Subcutaneous adipose tissue (tissue), 4 donors: ENCODE data around the gene RNF40. TPM values are rescaled to one million over a fixed set of nuclear protein-coding genes. Genes with fewer than 3 reads are reported as not detected.

ENCODE experiments used
- CTCF ChIP-seq: fragments of 450-650 bp; IDR thresholded peaks from one replicate; pipeline ENCODE4 v1.5.1; 2016; ENCODE audit warnings: low read depth, mild to moderate bottlenecking, control low read depth, antibody characterized with exemption, moderate library complexity
- total RNA-seq, 4 donors: library from RNA; depleted of rRNA; stranded (reverse); fragments of >200 nt; gene quantifications; one replicate each; pipeline ENCODE4 v1.1.0, GENCODE V29; 2016

The RNF40 gene
- total RNA-seq, 4 donors from 2014 or later = 37.8 to 78.7 (median 54.2) TPM

DNA sequence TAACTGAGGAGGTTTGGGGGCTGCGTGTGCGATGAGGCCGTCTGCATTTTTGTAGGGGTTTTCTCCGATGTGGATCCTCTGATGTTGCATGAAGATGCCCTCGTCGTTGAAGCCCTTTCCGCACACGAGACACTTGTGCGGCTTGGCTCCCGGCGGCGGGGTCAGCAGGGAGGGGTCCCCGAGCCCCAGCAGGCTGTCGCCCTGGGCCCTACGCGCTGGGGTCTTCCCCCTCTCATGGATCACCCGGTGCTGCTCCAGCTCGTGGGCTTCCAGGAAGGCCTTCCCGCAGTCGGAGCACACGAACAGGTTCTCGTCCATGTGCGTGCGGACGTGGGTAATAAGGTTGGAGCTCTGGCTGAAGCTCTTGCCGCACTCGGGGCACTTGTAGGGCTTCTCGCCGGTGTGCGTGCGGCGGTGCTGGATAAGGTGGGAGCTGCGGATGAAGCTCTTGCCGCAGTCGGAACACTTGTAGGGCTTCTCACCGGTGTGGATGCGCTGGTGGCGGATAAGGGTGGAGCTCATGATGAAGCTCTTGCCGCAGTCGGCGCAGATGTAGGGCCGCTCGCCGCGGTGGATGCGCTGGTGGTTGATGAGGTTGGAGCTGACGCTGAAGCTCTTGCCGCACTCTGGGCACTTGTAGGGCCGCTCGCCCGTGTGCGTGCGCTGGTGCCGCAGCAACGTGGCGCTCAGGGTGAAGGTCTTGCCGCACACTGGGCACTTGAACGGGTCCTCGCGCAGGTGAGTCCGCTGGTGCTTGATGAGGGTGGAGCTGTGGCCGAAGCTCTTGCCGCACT, 20.6 kb downstream of the RNF40 start:
- TF ChIP-seq CTCF = no peak

GRCh38 chr16:30783280-30784109, 21.4 kb downstream of the RNF40 start:
- TF ChIP-seq CTCF = no peak

- TF ChIP-seq CTCF = no peak
These were observed 22.1 kb downstream of the RNF40 start for GRCh38 chr16:30784215-30784614.

DNA sequence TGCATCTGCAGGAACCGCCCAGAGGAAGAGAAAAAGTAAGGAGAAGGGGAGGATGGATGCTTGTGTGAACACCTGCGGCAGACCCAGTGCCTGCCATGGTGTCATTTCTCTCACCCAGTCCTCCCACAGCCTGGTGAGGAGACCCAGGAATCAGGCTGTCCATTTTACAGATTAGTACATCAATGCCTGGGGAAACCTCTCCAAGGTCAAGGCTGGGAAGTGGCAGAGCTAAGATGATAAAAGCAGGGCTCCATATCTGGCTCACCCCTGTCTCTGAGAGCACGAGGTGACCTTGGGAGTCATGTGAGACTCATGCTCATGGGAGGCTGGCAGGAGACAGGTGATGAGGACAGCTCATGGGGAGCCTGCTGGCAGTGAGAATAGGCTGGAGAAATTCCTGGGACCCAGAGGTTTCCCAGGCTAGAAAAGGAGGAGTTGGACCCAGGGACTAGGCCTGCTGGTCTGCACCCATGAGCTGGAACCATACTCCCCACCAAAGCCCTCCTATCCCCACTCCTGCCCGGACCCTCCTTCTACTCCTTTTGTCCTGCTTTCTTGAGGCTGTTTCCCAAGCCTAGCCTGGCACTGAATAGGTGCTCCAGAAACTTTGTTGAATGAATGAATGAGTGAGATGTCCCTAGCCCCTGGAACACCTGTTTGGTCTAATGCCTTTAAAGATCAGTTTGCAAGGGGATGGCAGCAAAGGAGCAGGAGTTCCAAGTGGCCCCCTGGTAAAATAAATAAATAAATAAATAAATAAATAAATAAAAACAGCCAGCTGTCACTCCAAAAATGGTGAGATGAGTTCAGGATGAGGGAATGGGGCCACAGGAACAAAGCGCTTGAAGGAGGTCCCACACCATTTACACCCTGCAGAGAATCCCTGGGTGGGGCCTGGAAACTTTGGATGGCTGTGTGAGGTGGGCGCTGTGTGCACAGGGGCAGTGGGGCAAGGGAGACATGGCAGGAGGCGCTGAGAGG, 23.3 kb downstream of the RNF40 start:
- no peak for TF ChIP-seq CTCF

GRCh38 chr16:30786115-30786935, 24.2 kb downstream of the RNF40 start:
- TF ChIP-seq CTCF = no peak

DNA sequence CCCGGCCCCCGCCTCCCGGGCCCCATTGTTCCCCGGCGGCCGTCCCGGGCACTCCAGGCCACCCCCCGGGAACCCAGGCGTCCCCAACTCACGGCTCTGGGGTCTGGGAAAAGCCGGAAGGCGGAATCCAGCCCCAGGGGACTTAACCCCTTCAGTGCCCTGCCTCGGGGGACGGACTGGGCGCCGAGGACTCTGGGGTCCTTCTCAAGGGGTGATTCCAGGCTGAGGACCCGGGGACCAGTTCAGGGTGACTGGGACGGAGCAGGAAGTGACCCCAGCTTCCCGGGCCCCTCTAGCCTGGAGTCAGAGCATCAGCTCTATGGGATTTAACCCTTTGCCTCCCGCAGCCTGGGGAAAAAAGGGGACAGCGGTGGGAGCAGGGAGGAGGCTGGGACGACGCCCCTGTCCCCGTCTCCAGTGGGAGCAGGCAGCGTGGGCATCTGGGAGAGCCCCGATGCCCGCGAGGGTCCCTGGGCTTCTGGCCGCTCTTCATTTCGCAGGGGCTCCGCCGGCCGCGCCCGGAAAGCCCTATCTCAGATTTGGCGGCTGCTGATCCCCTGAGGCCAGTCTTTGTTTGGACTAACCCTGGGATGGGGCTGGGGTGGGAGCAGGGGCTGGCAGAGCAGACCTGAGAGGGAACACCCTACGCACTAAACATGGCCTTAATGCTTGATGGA, 25.0 kb downstream of the RNF40 start, which contains the start of gene ZNF629:
TSS of gene ZNF629 (minus strand) at position 270 of the 677 bp plus-strand sequence. CDS start 2,723 bp downstream, outside the sequence.
- TF ChIP-seq CTCF = no peak
